NCI-H2171 treated with DMSO at 0.1 percent for 48 hours (cell line): ENCODE results near the gene RAC3.

Experiments used
- DNase-seq: peaks from one replicate; lab custom pipeline; 2025; lab: John Stamatoyannopoulos, UW

RAC3 gene

DNA sequence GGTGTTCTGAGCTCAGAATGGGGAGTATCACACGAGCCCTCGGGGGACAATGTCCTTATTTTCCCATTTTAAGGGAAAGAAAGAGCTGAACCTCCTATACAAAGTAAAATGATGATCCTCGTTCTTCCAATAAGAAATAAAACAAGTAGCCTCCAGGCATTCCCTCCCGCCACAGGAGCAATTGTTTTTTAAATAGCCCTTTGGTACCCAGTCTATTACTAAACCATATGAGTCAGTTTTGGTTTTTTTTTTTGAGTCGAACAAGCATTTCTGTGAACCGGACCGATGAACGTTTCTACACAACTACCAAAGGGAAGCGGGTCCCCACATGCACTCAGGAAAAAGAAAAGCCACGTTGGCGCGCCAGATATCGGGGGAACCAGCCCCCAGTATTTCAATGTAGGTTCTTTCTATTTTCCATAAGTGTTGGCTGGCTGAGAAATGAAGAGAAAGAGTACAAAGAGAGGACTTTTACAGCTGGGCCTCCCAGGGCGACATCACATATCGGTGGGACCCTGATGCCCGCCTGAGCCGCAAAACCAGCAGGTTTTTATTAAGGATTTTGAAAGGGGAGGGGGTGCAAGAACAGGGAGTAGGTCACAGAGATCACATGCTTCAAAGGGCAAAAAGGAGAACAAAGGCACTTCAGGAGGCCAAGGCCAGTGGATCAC, 9.8 kb downstream of the RAC3 start:
- DNase-seq = no peak

DNA sequence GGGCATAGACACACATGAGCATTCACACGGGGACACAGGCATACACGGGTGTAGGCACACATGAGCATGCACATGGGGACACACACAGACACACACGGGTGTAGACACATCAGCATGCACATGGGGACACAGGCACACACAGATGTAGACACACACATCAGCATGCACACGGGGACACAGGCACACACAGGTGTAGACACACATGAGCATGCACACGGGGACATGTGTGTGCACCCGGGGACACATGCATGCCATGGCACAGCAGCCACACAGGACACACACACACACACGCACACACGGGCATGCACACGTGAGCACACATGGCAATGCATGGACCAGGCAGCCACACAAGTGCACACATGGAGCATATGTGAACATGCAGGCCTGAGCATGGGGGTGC, 11.2 kb downstream of the RAC3 start:
- no peak for DNase-seq

DNA sequence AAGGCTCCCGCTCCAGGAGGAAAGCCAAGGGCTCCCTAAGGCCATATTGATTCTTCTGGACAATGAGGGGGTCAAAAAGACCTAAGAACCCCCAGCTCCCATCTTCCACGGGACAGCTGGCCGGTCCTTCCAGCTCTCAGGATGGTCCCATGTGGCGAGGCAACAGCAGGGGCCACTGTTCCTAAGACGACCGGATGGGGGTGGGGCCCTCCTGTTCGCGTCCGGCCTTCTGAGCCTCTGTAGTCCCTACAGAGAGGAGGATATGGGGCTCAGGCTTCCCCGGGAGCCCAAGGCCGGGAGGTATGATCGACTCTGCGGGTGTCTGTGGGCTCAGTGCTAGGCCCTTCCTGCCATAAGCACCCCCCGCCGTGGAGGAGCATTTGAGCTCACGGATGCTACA, 12.0 kb downstream of the RAC3 start:
- DNase-seq = no peak

DNA sequence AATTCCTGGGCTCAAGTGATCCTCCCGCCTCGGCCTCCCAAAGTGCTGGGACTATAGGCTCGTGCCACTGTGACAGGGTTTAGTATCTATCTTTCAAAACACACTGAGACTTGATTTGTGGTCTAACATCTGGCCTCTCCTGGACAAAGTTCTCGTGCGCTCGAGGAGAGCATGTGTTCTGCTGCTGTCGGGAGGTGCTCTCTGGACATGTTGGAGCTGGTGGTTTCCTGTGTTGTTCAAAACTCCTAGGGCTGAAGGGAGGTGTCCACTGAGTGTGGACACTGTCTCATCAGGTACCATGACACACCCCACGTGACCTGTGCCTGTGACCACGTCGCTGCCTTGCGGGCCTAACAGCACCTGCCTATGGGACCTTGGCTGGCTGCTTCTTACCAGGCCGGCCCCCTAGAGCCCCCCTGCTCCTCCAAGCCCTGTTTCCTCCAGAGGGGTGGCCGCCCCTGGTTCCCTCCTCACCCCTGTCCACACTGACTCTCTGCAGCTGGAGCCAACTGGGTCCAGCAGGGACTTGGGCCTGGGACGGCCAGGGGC, 14.5 kb downstream of the RAC3 start:
- no peak for DNase-seq

DNA sequence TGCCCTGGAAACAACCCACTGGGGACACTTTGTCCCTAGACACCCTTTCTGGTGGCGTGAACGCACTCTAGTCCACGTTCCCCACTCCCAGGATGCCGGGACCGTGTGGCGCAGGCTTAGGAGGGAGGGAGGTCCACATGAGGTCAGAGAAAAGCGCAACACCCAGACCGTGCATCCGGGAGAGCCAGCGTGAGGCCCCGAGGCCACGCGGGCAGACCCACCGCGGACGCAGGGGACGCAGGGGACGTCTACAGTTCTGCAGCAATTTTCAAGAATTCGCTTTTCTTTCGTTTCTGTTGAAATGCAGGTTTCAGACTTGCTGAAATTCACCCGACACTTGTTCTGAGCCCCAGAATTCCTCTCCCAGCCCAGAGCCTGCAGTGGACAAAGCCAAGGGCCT, 15.4 kb downstream of the RAC3 start:
- no peak for DNase-seq

DNA sequence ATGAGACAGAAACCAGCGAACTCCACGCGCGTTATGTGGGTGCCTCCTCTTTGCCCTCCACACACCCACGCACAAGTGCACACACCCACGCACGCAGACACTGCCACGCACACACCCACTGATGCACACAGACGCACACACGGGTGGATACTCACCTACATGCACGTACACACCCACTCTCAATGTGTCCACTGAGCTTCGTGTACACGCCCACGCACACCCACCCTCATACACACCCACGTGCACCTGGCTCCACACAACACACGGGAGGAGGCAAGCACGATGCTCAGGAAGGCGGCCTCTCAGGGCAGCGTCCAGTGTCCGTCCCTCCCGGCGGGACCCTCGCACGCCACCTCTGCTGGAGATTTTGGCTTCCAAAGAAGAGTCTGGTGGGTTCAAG, 15.9 kb downstream of the RAC3 start:
- no peak for DNase-seq

DNA sequence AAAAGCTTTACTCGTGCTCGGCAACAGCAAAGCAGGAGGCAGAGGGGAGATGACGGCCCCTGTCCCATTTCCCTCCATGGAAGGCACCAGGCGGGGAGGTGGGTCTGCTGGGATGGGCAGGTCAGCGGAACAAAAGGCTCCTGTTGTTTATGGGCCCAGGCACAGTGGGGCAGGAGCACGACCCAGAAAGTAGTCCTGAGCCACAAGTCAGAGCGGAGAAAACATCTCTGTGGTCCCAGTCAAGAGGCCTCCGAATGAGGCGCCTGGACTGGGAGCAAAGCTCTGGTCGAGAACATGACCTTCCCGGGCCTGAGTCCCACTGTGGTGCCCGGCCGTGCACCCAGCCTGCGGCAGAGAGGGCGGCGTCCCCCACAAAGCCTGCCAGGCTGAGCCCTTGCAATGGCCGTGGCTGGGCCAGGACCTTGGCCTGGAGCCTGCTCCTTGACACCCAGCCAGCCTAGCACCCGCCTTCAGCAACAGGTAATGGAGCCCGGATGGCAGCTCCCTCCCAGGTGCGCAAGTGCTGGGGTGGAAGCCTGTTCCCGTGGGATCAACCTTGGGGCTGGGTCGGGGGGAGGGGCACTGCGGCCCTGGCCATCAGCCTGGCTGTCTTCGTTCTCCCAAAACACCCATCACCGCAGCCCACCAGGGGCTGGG, 16.6 kb downstream of the RAC3 start:
- no peak for DNase-seq

DNA sequence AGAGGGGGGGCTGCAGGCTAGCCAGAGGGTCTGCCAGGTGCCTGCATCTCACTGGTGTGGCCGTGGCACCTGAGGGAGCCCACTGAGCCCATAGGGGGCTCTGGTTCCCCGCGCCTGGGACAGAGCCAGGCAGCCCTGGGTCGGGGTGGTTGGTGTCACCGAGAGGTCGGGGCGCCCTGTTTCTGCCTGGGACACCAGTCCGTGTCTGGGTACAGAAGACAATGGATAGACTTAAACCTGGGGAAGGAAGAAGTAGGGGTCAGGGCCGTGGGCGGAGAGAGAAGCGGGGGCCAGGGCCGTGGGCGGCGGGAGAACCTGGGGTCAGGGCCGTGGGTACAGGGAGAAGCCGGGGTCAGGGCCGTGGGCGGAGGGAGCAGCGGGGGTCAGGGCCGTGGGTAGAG, 17.1 kb downstream of the RAC3 start:
- DNase-seq = no peak

DNA sequence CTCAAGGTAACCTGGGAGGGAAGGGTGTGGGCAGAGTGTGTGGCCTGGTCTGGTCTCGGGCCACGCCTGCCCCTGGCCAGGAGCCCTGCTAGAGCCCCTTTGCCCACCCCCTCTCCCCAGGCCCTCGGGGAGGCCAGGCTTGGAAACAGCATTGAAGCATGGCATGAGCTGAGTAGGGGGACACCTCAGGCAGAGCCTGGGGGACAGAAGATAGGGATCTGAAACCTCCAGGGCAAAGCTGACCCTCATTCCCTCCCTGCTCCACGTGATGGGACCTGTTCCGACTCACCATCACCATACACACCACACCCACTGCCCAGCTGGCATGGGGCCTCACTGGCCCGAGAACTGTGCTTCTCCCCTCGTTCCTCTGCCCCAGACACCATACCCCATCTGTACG, 17.6 kb downstream of the RAC3 start:
- no peak for DNase-seq

DNA sequence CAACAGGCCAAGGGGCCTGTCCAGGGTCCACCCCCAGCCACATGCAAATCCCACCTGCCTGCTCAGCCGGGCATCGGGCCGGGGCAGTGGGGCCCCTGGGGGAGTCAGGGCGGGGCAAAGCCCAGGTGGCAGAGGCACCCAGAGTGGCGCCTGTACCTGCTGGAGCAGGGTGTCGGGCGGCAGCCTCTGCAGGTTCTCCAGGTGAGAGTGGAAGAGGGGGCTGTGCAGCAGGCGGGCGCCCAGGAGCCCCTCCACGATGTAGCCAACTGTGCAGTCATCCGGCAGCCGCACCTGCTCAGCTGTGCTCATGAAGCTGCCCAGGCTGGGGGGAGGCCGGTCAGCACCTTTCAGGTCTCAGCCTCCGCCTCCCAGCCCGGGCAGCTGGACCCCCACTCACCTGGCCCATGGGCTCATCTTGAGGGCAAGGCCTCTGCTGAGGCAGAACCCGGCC, 18.1 kb downstream of the RAC3 start:
- DNase-seq = no peak

DNA sequence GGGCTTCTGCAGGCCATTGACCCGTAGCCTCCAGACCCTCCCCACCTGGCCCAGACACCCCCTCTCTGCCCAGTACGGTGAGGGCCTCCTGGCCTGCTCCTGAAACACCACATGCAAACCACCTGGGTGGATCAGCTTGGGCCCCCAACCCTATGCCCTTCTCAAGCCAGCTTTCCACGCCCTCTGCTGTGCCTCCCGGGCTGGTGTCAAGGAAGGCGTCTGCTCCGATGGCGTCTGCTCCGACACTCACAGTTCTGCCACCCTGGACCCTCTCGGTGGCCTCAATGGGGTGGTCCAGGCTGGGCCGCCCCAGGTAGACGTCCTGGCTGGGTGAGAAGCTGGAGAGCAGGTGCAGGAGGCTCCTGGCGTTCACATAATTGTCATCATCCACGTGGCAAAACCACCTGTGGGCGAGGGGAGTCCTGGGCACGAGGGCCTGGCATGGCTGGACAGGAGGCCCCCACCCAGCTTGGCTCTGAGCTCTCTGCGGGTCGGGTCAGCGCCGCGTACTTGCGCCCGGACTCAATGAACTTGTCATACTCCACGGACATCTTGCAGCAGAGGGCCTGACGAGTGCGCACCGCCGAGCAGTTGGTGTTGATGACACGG, 18.8 kb downstream of the RAC3 start:
- no peak for DNase-seq

DNA sequence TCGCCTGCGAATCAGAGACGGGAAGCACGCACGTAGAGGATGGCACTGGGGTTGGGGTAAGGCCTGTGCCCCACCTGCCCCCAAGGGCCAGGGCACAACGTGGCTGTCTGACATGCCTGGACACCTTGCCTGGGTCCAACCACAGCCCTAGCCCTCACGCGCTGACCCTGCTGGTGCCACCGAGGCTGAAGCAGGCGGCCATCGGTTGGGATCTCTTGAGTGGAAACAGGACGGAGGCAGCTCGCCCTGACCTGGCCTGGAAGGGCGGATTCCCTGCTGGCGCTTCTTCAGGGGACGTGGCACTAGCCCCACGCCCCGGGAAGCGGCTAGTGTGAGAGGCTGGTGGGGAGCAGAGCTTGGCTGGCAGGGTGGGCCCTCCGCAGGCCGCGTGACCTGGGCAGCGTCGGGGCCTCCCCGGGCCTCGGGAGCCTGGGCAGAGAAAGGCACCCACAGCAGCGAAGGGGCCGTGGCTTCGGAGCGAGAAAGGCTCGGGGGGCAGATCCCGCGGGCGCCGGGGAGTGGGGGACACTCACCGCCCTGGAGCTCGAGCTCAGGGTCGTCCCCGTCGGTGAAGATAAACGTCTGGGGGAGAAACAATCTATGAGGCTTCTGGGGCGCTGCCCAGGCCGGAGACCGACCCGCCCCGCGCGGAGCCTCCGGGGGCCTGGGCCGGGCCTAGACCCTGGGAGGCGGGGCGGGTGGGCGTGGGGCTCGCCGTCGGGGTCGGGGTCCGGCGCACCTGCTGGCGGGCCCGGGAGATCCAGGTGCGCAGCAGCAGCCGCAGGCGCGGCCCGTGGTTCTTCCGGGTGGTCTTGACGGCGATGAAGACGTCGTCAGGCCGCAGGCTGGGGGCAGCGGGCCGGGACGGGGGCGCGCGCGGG, 19.5 kb downstream of the RAC3 start:
- no peak for DNase-seq

DNA sequence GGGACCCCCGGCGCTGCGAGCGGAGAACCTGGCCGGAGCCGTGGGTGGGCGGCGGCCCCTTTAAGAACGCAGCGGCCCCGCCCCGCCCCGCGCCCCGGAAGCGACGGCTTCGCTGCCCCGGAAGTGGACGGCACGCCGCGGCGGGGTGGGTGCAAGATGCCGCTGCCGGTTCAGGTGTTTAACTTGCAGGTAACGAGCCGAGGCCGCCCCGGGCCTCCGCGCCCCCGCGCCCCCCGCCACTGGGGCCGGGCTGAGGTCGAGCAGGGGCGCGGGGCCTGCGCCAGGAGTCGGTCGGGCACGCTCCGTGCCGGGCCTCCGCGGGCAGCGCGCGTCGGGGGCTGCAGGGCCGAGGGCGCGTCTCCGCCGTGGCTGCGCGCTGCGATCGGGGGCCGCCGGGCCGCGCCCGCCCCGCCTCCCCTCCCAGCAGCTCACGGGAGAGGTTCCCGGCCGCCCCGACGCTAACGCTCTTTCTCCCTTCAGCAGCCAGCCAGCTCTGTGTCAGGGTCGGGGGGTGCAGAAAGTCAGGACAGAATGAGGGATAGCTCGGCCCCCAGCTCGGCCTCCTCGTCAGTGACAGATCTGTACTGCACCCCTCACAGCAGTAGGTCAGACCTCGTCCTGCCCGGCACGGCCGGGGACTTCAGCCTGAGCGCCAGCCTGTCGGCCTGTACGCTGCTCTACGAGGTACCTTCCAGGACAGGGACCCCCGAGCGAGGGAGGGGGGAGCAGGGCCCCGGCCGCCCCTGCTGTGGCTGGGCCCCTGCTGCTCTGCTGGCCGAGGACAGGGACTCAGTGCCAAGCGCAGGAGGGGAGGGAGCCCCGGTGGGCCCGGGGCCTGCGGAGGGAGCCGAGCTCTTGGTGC, 20.5 kb downstream of the RAC3 start, which contains the start of the genes GPS1 and RFNG:
GPS1 (plus strand) TSS at position 123 of the 862 bp plus-strand sequence; CDS start at position 157, 34 bp downstream.
RFNG (minus strand) TSS at position 36 of the 862 bp plus-strand sequence. CDS start 45 bp downstream, outside the sequence.
- peak; percentile 59 for DNase-seq

DNA sequence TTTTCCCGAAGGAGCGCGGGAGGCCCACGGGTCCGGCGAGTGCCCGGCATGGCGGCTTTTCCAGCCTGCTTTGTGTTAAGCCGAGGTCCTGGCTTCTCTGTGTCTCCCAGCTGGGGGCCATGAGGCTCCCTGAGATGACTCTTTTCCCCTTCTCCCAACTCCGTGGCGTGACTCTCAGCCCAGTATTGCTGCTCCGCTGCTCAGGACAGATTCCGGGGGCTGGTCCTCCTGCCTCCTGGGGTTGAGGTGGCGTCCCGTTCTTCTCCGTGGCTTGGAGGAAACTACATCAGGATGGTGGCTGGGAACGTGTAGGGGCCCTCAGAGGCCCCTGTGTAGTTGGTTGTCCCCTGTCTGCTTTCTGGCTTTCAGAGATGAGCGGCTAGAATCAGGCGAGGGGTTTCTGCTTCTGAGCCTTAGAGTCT, 21.2 kb downstream of the RAC3 start:
- DNase-seq = no peak

DNA sequence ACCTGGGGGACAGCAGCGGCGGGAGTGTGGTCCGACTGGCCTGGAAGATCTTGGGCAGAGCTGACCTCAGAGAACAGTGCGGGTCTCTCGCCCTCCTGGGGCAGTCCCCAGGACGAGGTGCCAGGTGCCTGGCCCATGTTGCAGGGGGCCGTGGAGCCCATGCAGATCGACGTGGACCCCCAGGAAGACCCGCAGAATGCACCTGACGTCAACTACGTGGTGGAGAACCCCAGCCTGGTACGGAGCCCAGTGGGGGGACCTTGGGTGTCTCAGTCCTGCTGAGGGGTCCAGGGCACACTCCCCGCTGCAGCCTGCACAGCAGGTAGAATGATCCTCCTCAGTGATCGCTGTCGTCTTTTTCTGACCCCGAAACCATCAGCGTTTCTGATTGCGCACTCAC, 21.7 kb downstream of the RAC3 start:
- DNase-seq = no peak

DNA sequence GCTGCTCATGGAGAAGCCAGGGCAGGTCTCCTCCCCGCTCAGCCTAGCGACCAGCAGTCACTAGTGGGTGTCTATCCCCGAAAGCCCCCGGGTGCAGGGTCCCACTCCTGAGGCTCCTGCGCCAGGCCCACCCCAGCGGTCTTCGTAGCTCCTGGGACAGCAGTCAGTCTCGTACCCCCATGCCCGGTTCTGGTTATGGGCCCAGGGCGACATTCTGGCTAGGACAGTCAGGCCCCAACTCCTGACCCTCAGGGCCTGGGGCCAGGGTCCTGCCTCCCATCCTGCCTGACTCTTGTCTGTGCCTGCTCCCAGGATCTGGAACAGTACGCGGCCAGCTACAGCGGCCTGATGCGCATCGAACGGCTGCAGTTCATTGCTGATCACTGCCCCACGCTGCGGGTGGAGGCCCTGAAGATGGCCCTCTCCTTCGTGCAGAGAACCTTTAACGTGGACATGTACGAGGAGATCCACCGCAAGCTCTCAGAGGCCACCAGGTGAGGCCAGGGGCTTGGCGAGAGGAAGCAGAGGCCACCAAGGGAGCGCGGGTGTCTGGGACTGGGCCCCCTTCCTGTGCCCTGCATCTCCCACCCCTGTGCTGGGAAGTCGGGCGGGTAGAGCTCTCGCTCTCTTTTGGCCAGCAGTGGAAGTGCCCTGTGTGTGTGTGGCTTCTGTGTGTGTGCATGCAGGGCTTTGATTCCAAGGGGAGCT, 22.2 kb downstream of the RAC3 start:
- DNase-seq = no peak

DNA sequence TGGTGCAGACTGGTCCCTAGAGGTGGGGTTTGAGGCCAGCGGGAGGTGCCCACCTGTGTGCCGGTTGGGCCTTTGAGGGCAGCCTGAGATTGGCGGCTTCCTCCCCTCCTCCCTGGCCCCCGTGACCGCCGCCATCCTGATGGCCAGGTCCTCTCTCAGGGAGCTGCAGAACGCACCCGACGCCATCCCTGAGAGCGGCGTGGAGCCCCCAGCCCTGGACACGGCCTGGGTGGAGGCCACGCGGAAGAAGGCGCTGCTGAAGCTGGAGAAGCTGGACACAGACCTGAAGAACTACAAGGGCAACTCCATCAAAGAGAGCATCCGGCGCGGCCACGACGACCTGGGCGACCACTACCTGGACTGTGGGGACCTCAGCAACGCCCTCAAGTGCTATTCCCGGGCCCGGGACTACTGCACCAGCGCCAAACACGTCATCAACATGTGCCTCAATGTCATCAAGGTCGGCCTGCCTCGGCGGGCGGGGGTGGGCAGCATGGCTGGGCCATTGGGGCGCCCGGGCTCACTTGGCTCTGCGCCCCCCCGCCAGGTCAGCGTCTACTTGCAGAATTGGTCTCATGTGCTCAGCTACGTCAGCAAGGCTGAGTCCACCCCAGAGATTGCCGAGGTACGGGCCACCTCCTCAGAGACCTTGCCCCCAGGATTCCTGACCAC, 23.0 kb downstream of the RAC3 start:
- no peak for DNase-seq

DNA sequence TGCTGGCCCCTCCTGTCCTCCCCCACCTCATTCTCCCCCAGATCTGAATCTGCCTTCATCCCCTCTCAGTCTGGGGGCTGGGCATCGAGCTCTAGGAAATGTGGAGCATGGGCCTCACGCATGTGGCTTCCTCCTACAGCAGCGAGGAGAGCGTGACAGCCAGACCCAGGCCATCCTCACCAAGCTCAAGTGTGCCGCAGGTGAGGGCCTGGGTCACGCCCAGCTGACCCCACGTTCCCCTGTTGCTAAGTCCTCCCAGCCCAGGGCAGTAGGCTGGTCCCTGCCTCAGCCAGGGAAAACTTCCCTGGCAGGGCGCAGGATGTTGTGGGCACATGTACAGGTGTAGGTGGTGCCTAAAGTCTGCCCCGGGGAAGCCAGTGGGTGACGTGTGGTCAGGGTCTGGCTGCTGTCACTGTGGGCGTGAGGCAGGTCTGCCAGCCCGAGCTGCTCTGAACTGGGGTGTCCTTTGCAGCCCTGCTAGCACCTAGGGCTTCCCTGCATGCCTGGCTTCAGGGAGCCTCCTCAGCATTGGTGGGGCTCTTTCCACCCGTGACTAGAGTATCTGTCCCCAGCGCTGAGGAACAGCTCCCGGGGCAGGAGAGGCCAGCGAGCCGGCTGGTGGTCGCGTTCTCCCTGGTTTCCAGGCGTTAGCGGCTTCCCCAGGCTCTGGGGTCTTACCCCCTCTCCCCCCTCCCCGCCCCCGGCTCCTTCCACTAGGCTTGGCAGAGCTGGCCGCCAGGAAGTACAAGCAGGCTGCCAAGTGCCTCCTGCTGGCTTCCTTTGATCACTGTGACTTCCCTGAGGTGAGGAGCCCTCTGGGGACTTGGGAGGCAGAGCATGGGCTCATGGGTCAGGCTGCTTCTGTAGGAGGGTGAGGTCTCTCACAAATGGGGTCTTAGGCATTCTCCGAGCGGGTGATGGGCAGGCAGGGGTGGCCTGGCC, 23.8 kb downstream of the RAC3 start:
- DNase-seq = no peak
